ENCODE results near the gene RABL2A. TPM values are rescaled to one million over a fixed set of nuclear protein-coding genes. Genes with fewer than 3 reads are reported as not detected.
"Not testable (repeated sequence)": the region's sequence is repeated elsewhere in the genome, so short reads cannot be mapped to it uniquely, and the experiment has no call there.

Gene RABL2A
- total RNA-seq, 2 experiments from 2014 or later, result 14.5 to 17.9 TPM

DNA sequence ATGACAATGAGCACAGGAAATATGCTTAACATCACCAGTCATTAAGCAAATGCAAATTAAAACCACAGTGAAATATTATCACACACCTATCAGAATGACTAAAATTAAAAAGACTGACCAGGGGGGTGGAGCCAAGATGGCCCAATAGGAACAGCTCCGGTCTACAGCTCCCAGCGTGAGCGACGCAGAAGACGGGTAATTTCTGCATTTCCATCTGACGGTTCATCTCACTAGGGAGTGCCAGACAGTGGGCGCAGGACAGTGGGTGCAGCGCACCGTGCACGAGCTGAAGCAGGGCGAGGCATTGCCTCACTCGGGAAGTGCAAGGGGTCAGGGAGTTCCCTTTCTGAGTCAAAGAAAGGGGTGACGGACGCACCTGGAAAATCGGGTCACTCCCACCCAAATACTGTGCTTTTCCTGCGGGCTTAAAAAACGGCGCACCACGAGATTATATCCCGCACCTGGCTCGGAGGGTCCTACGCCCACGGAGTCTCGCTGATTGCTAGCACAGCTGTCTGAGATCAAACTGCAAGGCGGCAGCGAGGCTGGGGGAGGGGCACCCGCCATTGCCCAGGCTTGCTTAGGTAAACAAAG is 29.1 kb downstream of the RABL2A start:
- H3K9me3 ChIP-seq (ENCODE audit: control insufficient read depth in 1 of 2, insufficient read depth in 1 of 2, low read length in 2 of 2); H3K27ac Mint-ChIP-seq; CTCF ChIA-PET; intact Hi-C loops (cut with DNase I, micrococcal nuclease); POLR2A ChIA-PET; H3K4me1 Mint-ChIP-seq (ENCODE audit: low read depth); H3K36me3 ChIP-seq (ENCODE audit: insufficient read depth, low read length); H3K4me3 ChIP-seq (ENCODE audit: low read length); H3K9me3 Mint-ChIP-seq; H3K36me3 Mint-ChIP-seq (ENCODE audit: low read depth); H3K4me1 ChIP-seq (ENCODE audit: insufficient read depth, low read length); ATAC-seq (ENCODE audit: poor library complexity); H3K27me3 ChIP-seq (ENCODE audit: control insufficient read depth in 1 of 2, insufficient read depth in 2 of 2, low read length in 2 of 2); H3K27me3 Mint-ChIP-seq; H3K27ac ChIP-seq (ENCODE audit: low read depth in 1 of 2, low read length in 2 of 2): not testable (repeated sequence)
- DNase-seq, result peak in 3 of 14 experiments; percentile 4 to 29 (median 10)
- peak overlapping the region; percentile 69 for H3K4me3 Mint-ChIP-seq

DNA sequence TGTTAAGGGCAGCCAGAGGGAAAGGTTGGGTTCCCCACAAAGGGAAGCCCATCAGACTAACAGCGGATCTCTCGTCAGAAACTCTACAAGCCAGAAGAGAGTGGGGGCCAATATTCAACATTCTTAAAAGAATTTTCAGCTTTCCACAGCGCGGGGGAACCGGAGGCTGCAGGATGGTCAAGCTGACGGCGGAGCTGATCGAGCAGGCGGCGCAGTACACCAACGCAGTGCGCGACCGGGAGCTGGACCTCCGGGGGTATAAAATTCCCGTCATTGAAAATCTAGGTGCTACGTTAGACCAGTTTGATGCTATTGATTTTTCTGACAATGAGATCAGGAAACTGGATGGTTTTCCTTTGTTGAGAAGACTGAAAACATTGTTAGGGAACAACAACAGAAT is 30.7 kb downstream of the RABL2A start:
- H3K27me3 Mint-ChIP-seq; H3K4me1 ChIP-seq (ENCODE audit: insufficient read depth, low read length); H3K4me3 ChIP-seq (ENCODE audit: low read length); DNase-seq; POLR2A ChIA-PET; H3K36me3 ChIP-seq (ENCODE audit: insufficient read depth, low read length); H3K27me3 ChIP-seq (ENCODE audit: control insufficient read depth in 1 of 2, insufficient read depth in 2 of 2, low read length in 2 of 2); H3K4me1 Mint-ChIP-seq (ENCODE audit: low read depth); intact Hi-C loops (cut with DNase I, micrococcal nuclease); ATAC-seq (ENCODE audit: poor library complexity); H3K27ac Mint-ChIP-seq; CTCF ChIA-PET; H3K4me3 Mint-ChIP-seq; H3K27ac ChIP-seq (ENCODE audit: low read depth in 1 of 2, low read length in 2 of 2); H3K9me3 Mint-ChIP-seq; H3K9me3 ChIP-seq (ENCODE audit: control insufficient read depth in 1 of 2, insufficient read depth in 1 of 2, low read length in 2 of 2); H3K36me3 Mint-ChIP-seq (ENCODE audit: low read depth): not testable (repeated sequence)

DNA sequence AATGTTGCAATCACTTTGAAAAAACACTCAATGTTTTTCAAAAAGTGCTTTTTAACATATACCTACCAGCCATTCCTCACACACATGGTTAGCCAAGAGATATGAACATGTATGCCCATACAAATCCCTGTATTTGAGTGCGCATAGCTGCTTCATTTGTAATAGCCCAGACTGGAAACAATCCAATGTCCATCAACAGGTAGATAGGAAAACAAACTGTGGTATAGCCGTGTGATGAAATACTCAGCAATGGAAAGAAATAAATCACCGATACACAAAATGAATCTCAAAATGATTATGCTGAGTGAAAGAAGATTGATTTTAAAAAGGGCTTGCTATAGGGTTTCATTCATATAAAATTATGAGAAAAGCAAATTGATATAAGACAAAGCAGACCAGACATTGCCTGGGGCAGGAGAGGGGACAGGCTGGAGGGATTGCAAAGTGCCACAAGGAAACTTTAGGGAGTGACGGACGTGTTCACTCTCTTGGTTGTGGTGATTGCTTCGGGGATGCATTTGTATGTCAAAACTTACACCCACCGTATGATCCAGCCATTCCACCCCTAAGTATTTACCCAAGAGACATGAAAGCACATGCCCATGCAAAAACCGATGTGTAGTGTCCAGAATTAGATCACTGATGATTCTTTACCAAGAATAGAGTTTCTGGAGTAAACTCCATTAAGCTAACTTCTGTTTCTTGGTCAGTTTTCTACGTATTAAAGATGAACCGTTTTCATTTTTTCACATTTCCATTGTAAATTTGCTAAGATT is 36.4 kb downstream of the RABL2A start:
- intact Hi-C loops (cut with DNase I, micrococcal nuclease), result not testable (repeated sequence)

DNA sequence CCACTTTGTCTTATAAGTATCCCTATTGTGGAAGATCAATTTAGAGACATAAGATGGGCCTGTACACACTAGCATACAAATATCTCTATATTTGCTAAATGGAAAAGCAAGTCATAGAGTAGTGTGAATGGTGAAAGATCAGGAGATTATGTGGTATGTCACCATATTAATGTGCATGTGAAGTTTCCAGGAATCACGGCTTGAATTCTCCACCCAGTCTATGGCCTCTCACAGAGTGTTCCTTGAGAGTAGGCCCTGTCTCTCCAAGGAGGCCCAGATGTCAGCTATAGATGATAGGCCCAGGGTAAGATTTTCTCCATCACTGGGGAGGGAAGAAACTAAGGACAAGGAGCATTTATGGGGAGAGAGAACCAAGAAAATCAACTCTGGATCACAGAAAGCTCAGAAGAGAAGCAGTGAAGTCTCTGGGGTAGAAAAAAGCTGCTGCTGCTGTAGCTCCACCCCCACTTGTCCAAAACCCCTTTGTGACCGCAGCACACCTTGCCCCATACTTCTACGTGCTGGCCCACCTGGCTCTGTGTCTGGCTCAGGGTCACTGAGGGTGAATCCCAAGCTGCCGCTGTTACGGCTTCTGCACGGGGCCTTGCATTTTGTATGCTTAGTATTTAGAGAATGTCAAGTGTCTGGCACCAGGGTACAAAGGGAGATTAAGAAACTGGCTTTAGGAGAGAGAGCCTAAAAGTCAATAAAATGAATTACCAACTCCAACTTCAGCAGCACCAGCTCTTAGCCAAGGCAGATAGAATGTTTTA is 37.9 kb downstream of the RABL2A start:
- H3K27me3 ChIP-seq (ENCODE audit: control insufficient read depth in 1 of 2, insufficient read depth in 2 of 2, low read length in 2 of 2); ATAC-seq (ENCODE audit: poor library complexity); POLR2A ChIA-PET; intact Hi-C loops (cut with DNase I, micrococcal nuclease); H3K36me3 ChIP-seq (ENCODE audit: insufficient read depth, low read length); H3K36me3 Mint-ChIP-seq (ENCODE audit: low read depth); H3K4me1 Mint-ChIP-seq (ENCODE audit: low read depth); H3K4me1 ChIP-seq (ENCODE audit: insufficient read depth, low read length); H3K27ac ChIP-seq (ENCODE audit: low read depth in 1 of 2, low read length in 2 of 2); H3K9me3 ChIP-seq (ENCODE audit: control insufficient read depth in 1 of 2, insufficient read depth in 1 of 2, low read length in 2 of 2); H3K4me3 ChIP-seq (ENCODE audit: low read length); H3K27me3 Mint-ChIP-seq; DNase-seq; H3K9me3 Mint-ChIP-seq; CTCF ChIA-PET; H3K27ac Mint-ChIP-seq; H3K4me3 Mint-ChIP-seq: not testable (repeated sequence)

More for the DNA sequence above, 36.4 kb downstream of the RABL2A start:
- H3K9me3 ChIP-seq (ENCODE audit: control insufficient read depth in 1 of 2, insufficient read depth in 1 of 2, low read length in 2 of 2); H3K4me1 ChIP-seq (ENCODE audit: insufficient read depth, low read length); H3K4me3 ChIP-seq (ENCODE audit: low read length); H3K27ac Mint-ChIP-seq; H3K9me3 Mint-ChIP-seq; H3K27ac ChIP-seq (ENCODE audit: low read depth in 1 of 2, low read length in 2 of 2); H3K27me3 ChIP-seq (ENCODE audit: control insufficient read depth in 1 of 2, insufficient read depth in 2 of 2, low read length in 2 of 2); H3K4me1 Mint-ChIP-seq (ENCODE audit: low read depth); H3K4me3 Mint-ChIP-seq; ATAC-seq (ENCODE audit: poor library complexity); H3K36me3 ChIP-seq (ENCODE audit: insufficient read depth, low read length); H3K36me3 Mint-ChIP-seq (ENCODE audit: low read depth); POLR2A ChIA-PET; CTCF ChIA-PET; H3K27me3 Mint-ChIP-seq; DNase-seq: not testable (repeated sequence)

- H3K4me3 ChIP-seq (ENCODE audit: low read length); H3K4me3 Mint-ChIP-seq; H3K9me3 Mint-ChIP-seq; H3K27ac ChIP-seq (ENCODE audit: low read depth in 1 of 2, low read length in 2 of 2); ATAC-seq (ENCODE audit: poor library complexity); H3K9me3 ChIP-seq (ENCODE audit: control insufficient read depth in 1 of 2, insufficient read depth in 1 of 2, low read length in 2 of 2); H3K27me3 ChIP-seq (ENCODE audit: control insufficient read depth in 1 of 2, insufficient read depth in 2 of 2, low read length in 2 of 2); H3K4me1 ChIP-seq (ENCODE audit: insufficient read depth, low read length); H3K36me3 ChIP-seq (ENCODE audit: insufficient read depth, low read length); H3K4me1 Mint-ChIP-seq (ENCODE audit: low read depth); H3K36me3 Mint-ChIP-seq (ENCODE audit: low read depth); POLR2A ChIA-PET; DNase-seq; H3K27me3 Mint-ChIP-seq; H3K27ac Mint-ChIP-seq; intact Hi-C loops (cut with DNase I, micrococcal nuclease); CTCF ChIA-PET: not testable (repeated sequence)
Measured at GRCh38 chr2:113669013-113669412, 41.9 kb downstream of the RABL2A start.
